Panc1 (cell line): Measurements from ENCODE around the gene APAF1. TPM values are rescaled to one million over a fixed set of nuclear protein-coding genes. Genes with fewer than 3 reads are reported as not detected.

ENCODE experiments used
- ATAC-seq: fragments of 200-7000 bp; cut with Tn5 transposase; 2 replicates; pipeline ENCODE4 v1.9.1; 2020; ENCODE audit warnings: mild to moderate bottlenecking, moderate library complexity
- BruUV-seq: library from RNA; stranded (reverse); fragments of 400-500 nt; replicated peaks from 2 replicates; lab custom pipeline; 2021; lab: Mats Ljungman, UMichigan
- CTCF ChIA-PET: fragments of 300-600 bp; sonication (Branson Sonifier 250); formaldehyde crosslinking; loops from one replicate; lab custom pipeline; 2022; ENCODE audit warnings: antibody characterized with exemption; lab: Charles Lee
- POLR2A ChIA-PET: fragments of 300-600 bp; sonication (Branson Sonifier 250); formaldehyde crosslinking; loops from one replicate; lab custom pipeline; 2022; ENCODE audit warnings: antibody characterized with exemption; lab: Charles Lee
- DNase-seq: peaks from one replicate; pipeline ENCODE4 v3.0.0-alpha.2; 2010; ENCODE audit warnings: low read depth, low spot score
- H3K27ac ChIP-seq: 2 replicates; pipeline ENCODE4 v1.5.1; 2011; ENCODE audit warnings: mild to moderate bottlenecking, low read length, inconsistent platforms
- H3K27me3 ChIP-seq: fragments of 200-500 bp; sonication (Bioruptor generic); 2 replicates; pipeline ENCODE4 v1.6.0; 2014; ENCODE audit warnings: low read length, inconsistent platforms; ENCODE audit not compliant: control insufficient read depth, insufficient read depth
- H3K36me3 ChIP-seq: fragments of 200-500 bp; sonication (Bioruptor generic); 2 replicates; pipeline ENCODE4 v1.5.1; 2014; ENCODE audit warnings: inconsistent platforms, mild to moderate bottlenecking, low read length, moderate library complexity; ENCODE audit not compliant: control insufficient read depth, insufficient read depth
- H3K4me1 ChIP-seq: 2 replicates; pipeline ENCODE4 v1.5.1; 2011; ENCODE audit warnings: inconsistent platforms, mild to moderate bottlenecking, low read length, moderate library complexity; ENCODE audit not compliant: control insufficient read depth, insufficient read depth
- H3K4me3 ChIP-seq, 2 experiments: 2 replicates each; pipeline ENCODE4 v1.5.1; 2011 to 2012; ENCODE audit warnings: low read depth in 2 of 2, low read length in 2 of 2, mild to moderate bottlenecking in 2 of 2, inconsistent platforms in 1 of 2, moderate library complexity in 1 of 2
- H3K9me3 ChIP-seq: fragments of 200-500 bp; sonication (Bioruptor generic); 2 replicates; pipeline ENCODE4 v1.5.1; 2014; ENCODE audit warnings: low read depth, mild to moderate bottlenecking, inconsistent platforms, low read length, moderate library complexity; ENCODE audit not compliant: control insufficient read depth, insufficient read depth
- POLR2AphosphoS5 ChIP-seq: IDR thresholded peaks from 2 replicates; pipeline ENCODE4 v1.6.1; 2012; ENCODE audit warnings: mild to moderate bottlenecking, low read depth, low read length, moderate library complexity
- SIN3A ChIP-seq: IDR thresholded peaks from 2 replicates; pipeline ENCODE4 v1.6.1; 2012; ENCODE audit warnings: low read depth, mild to moderate bottlenecking, low read length, moderate library complexity, borderline replicate concordance; ENCODE audit not compliant: insufficient read depth
- TCF7L2 ChIP-seq: IDR thresholded peaks from 2 replicates; pipeline ENCODE4 v1.6.1; 2011; ENCODE audit warnings: mild to moderate bottlenecking, low read depth, low read length, inconsistent platforms
- in situ Hi-C: cut with HindIII; loops from 2 replicates; pipeline ENCODE4 v1.10.0; 2016; ENCODE audit warnings: low sequenced_read_pairs, low pct_unique_long_range_greater_than_20kb
- intact Hi-C: fragments of 100-400 bp; cut with micrococcal nuclease; formaldehyde crosslinking; loops from one replicate; pipeline ENCODE4 v1.10.0; 2022; ENCODE audit not compliant: unreplicated experiment
- total RNA-seq: library from RNA; stranded (reverse); gene quantifications from one replicate; pipeline ENCODE4 v1.2.1, GENCODE V29; 2021; ENCODE audit not compliant: unreplicated experiment
- TF ChIP-seq, protein P1 (sequence below): fragments of 450-650 bp; IDR thresholded peaks from 2 replicates; pipeline ENCODE4 v1.5.1; 2017; ENCODE audit warnings: mild to moderate bottlenecking
- TF ChIP-seq, protein P2 (sequence below), 2 experiments: IDR thresholded peaks; 2 replicates each; pipeline ENCODE4 v1.6.1; 2011 to 2012; ENCODE audit warnings: low read depth in 2 of 2, control low read depth in 1 of 2, low read length in 1 of 2, mild to moderate bottlenecking in 1 of 2, moderate library complexity in 1 of 2; ENCODE audit not compliant: insufficient read depth in 1 of 2

APAF1 gene
- total RNA-seq, 1 experiment from 2014 or later = 15.6 TPM

- in situ Hi-C loops (no loop called here), intact Hi-C loops (no loop called here)
- no peak for ATAC-seq
- POLR2A ChIA-PET = no interaction called here
- Histone ChIP-seq H3K4me1 (no peaks in the 10 kb centered on the region), H3K27ac (no peak overlapping the region), H3K9me3 (no peaks in the 10 kb centered on the region), H3K36me3 (no peaks in the 10 kb centered on the region), H3K27me3 (peaks cover 5% of the 10 kb centered on the region; the same call in 1 of the 2 replicates), H3K4me3 (no peak overlapping the region)
- BruUV-seq = no TSS peak
- TF ChIP-seq POLR2AphosphoS5 = no peak
- TF ChIP-seq, protein P1, sequence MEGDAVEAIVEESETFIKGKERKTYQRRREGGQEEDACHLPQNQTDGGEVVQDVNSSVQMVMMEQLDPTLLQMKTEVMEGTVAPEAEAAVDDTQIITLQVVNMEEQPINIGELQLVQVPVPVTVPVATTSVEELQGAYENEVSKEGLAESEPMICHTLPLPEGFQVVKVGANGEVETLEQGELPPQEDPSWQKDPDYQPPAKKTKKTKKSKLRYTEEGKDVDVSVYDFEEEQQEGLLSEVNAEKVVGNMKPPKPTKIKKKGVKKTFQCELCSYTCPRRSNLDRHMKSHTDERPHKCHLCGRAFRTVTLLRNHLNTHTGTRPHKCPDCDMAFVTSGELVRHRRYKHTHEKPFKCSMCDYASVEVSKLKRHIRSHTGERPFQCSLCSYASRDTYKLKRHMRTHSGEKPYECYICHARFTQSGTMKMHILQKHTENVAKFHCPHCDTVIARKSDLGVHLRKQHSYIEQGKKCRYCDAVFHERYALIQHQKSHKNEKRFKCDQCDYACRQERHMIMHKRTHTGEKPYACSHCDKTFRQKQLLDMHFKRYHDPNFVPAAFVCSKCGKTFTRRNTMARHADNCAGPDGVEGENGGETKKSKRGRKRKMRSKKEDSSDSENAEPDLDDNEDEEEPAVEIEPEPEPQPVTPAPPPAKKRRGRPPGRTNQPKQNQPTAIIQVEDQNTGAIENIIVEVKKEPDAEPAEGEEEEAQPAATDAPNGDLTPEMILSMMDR = no peak
- DNase-seq = no peak
- CTCF ChIA-PET = no interaction called here
Observed at GRCh38 chr12:98780261-98780660, 135.2 kb downstream of the APAF1 start.

GRCh38 chr12:98783420-98783819 is 138.3 kb downstream of the APAF1 start:
- H3K9me3 ChIP-seq = no peaks in the 10 kb centered on the region
- H3K27ac ChIP-seq = no peak overlapping the region
- no peak for TF ChIP-seq SIN3A
- TF ChIP-seq, protein P2, sequence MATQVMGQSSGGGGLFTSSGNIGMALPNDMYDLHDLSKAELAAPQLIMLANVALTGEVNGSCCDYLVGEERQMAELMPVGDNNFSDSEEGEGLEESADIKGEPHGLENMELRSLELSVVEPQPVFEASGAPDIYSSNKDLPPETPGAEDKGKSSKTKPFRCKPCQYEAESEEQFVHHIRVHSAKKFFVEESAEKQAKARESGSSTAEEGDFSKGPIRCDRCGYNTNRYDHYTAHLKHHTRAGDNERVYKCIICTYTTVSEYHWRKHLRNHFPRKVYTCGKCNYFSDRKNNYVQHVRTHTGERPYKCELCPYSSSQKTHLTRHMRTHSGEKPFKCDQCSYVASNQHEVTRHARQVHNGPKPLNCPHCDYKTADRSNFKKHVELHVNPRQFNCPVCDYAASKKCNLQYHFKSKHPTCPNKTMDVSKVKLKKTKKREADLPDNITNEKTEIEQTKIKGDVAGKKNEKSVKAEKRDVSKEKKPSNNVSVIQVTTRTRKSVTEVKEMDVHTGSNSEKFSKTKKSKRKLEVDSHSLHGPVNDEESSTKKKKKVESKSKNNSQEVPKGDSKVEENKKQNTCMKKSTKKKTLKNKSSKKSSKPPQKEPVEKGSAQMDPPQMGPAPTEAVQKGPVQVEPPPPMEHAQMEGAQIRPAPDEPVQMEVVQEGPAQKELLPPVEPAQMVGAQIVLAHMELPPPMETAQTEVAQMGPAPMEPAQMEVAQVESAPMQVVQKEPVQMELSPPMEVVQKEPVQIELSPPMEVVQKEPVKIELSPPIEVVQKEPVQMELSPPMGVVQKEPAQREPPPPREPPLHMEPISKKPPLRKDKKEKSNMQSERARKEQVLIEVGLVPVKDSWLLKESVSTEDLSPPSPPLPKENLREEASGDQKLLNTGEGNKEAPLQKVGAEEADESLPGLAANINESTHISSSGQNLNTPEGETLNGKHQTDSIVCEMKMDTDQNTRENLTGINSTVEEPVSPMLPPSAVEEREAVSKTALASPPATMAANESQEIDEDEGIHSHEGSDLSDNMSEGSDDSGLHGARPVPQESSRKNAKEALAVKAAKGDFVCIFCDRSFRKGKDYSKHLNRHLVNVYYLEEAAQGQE (IDR thresholded peaks at IDR 0.05; ENCODE audit: insufficient read depth in 1 of 2, low read depth in 2 of 2, low read length in 1 of 2) = no peak
- TF ChIP-seq TCF7L2 = no peak
- TF ChIP-seq POLR2AphosphoS5 = no peak
- TF ChIP-seq, protein P1 = no peak
- H3K27me3 ChIP-seq = peaks cover 5% of the 10 kb centered on the region; the same call in 1 of the 2 replicates
- no peaks in the 10 kb centered on the region for H3K36me3 ChIP-seq
- DNase-seq (no peak), ATAC-seq (no peak)
- in situ Hi-C loops (no loop called here), intact Hi-C loops (no loop called here)
- CTCF ChIA-PET = no interaction called here
- no peak overlapping the region for H3K4me3 ChIP-seq
- no TSS peak for BruUV-seq
- no peaks in the 10 kb centered on the region for H3K4me1 ChIP-seq
- POLR2A ChIA-PET = interaction anchor here (0.6 kb wide), 1 partner anchor 1068 kb away, joined by 3 read pairs; no protein-coding TSS in a partner anchor

Other genes starting within 250 kb of the APAF1 start
- 124 TPM for gene TMPO, start 129.7 kb upstream of the APAF1 start, total RNA-seq
- gene SLC25A3, start 51.6 kb upstream of the APAF1 start, total RNA-seq = 469 TPM
- gene IKBIP, start 502 bp upstream of the APAF1 start, total RNA-seq = 33.7 TPM